BJ (cell line): ENCODE measurements around the gene FUT7. TPM values are rescaled to one million over a fixed set of nuclear protein-coding genes. Genes with fewer than 3 reads are reported as not detected.

ENCODE experiments used
- CTCF ChIA-PET: fragments of 350-600 bp; formaldehyde crosslinking; extraction: SDS; loops from one replicate; lab custom pipeline; 2021; ENCODE audit warnings: antibody characterized with exemption, inconsistent platforms; lab: Yijun Ruan, JAX
- POLR2A ChIA-PET: fragments of 300-600 bp; sonication (Branson Sonifier 250); formaldehyde crosslinking; extraction: SDS; loops from one replicate; lab custom pipeline; 2021; ENCODE audit warnings: antibody characterized with exemption; lab: Charles Lee
- DNase-seq: peaks from one replicate; pipeline ENCODE4 v3.0.0-alpha.2; 2011; ENCODE audit warnings: low read depth
- H3K27me3 ChIP-seq: 2 replicates; pipeline ENCODE4 v1.6.0; 2011; ENCODE audit warnings: low read length; ENCODE audit not compliant: control insufficient read depth, insufficient read depth
- H3K36me3 ChIP-seq: 2 replicates; pipeline ENCODE4 v1.5.1; 2011; ENCODE audit warnings: low read length; ENCODE audit not compliant: control insufficient read depth, insufficient read depth
- H3K4me3 ChIP-seq: 2 replicates; pipeline ENCODE4 v1.5.1; 2011; ENCODE audit warnings: low read depth, mild to moderate bottlenecking, control low read depth, low read length
- CTCF ChIP-seq: IDR thresholded peaks from 2 replicates; pipeline ENCODE4 v1.5.1; 2011; ENCODE audit warnings: low read depth, mild to moderate bottlenecking, control low read depth, inconsistent platforms, low read length, moderate library complexity; ENCODE audit not compliant: insufficient read depth
- polyA plus RNA-seq: library from polyadenylated mRNA; depleted of rRNA; stranded (reverse); fragments of >200 nt; gene quantifications from 2 replicates; pipeline ENCODE4 v1.2.3, GENCODE V29; 2011; rRNA removed

Gene FUT7
- polyA plus RNA-seq, 1 experiment, result not detected

- no peak for TF ChIP-seq CTCF
- CTCF ChIA-PET, result no interaction called here
These were observed 48.7 kb downstream of the FUT7 start for GRCh38 chr9:136983167-136983566.

GRCh38 chr9:136982232-136983051 is 49.4 kb downstream of the FUT7 start, which contains the start of gene LCNL1:
Gene LCNL1, plus strand, starts transcription at chr9:136982993. Its CDS starts 594 bp downstream, at chr9:136983587.
- DNase-seq, result no peak
- TF ChIP-seq CTCF, result no peak
- ChIA-PET CTCF (interaction anchor here (0.8 to 1.4 kb wide), 4 partner anchors 10 to 53 kb away, joined by 3 to 5 read pairs (median 3); no protein-coding TSS in a partner anchor), POLR2A (no interaction called here)
- peaks cover 1% of the 10 kb centered on the region for H3K27me3 ChIP-seq
- H3K4me3 ChIP-seq, result no peak within 1 kb of the TSS
- H3K36me3 ChIP-seq, result no peaks in the 10 kb centered on the region

More at GRCh38 chr9:136983167-136983566, 48.7 kb downstream of the FUT7 start:
- H3K4me3 ChIP-seq, result no peak overlapping the region
- H3K36me3 ChIP-seq, result no peaks in the 10 kb centered on the region
- DNase-seq, result no peak
- peaks cover 1% of the 10 kb centered on the region for H3K27me3 ChIP-seq
- POLR2A ChIA-PET, result no interaction called here

GRCh38 chr9:136981588-136982231 is 50.2 kb downstream of the FUT7 start:
- H3K4me3 ChIP-seq, result no peak overlapping the region
- peaks cover 1% of the 10 kb centered on the region; the same call in 1 of the 2 replicates for H3K27me3 ChIP-seq
- no peak for TF ChIP-seq CTCF
- DNase-seq, result no peak
- no peaks in the 10 kb centered on the region for H3K36me3 ChIP-seq
- ChIA-PET CTCF (interaction anchor here (0.8 to 1.4 kb wide), 4 partner anchors 11 to 53 kb away, joined by 3 to 5 read pairs (median 3); no protein-coding TSS in a partner anchor), POLR2A (no interaction called here)

- H3K36me3 ChIP-seq, result no peaks in the 10 kb centered on the region
- H3K27me3 ChIP-seq, result peaks cover 1% of the 10 kb centered on the region; the same call in 1 of the 2 replicates
- CTCF ChIA-PET, result interaction anchor here (1.1 to 1.2 kb wide), 2 partner anchors 12 to 48 kb away, joined by 3 read pairs; no protein-coding TSS in a partner anchor
- no peak for DNase-seq
- TF ChIP-seq CTCF, result no peak
- POLR2A ChIA-PET, result no interaction called here
- H3K4me3 ChIP-seq, result no peak overlapping the region
These were observed 51.0 kb downstream of the FUT7 start for GRCh38 chr9:136980669-136981478.

Other genes with a start within 250 kb of the FUT7 start
- gene TMEM141, start 240.7 kb downstream of the FUT7 start, polyA plus RNA-seq, result 51.5 and 62.5 TPM in 2 replicates
- gene CCDC183, start 235.8 kb downstream of the FUT7 start, polyA plus RNA-seq, result 0.20 and 0.33 TPM in 2 replicates
- gene RABL6, start 224.1 kb downstream of the FUT7 start, polyA plus RNA-seq, result 36.7 and 60.2 TPM in 2 replicates
- 0.86 and 1.0 TPM in 2 replicates for gene AJM1, start 189.6 kb downstream of the FUT7 start, polyA plus RNA-seq
- 116 and 233 TPM in 2 replicates for gene PHPT1, start 182.7 kb downstream of the FUT7 start, polyA plus RNA-seq
- 0.86 and 1.6 TPM in 2 replicates for gene MAMDC4, start 179.7 kb downstream of the FUT7 start, polyA plus RNA-seq
- gene EDF1, start 165.8 kb downstream of the FUT7 start, polyA plus RNA-seq, result 513 and 672 TPM in 2 replicates
- gene TRAF2, start 145.6 kb downstream of the FUT7 start, polyA plus RNA-seq, result 9.6 and 13.6 TPM in 2 replicates
- gene FBXW5, start 87.3 kb downstream of the FUT7 start, polyA plus RNA-seq, result 46.9 and 71.9 TPM in 2 replicates
- gene C8G, start 86.8 kb downstream of the FUT7 start, polyA plus RNA-seq, result 0.48 and 0.60 TPM in 2 replicates
- gene LCN12, start 79.8 kb downstream of the FUT7 start, polyA plus RNA-seq, result 0.36 and 0.40 TPM in 2 replicates
- 0.31 and 0.58 TPM in 2 replicates for gene PTGDS, start 54.6 kb downstream of the FUT7 start, polyA plus RNA-seq
- gene LCNL1, start 49.1 kb downstream of the FUT7 start, polyA plus RNA-seq, result 0.01 and 0.06 TPM in 2 replicates
- gene PAXX, start 39.7 kb downstream of the FUT7 start, polyA plus RNA-seq, result 10.3 and 11.8 TPM in 2 replicates
- 3.9 and 4.0 TPM in 2 replicates for gene CLIC3, start 35.5 kb downstream of the FUT7 start, polyA plus RNA-seq
- gene ABCA2, start 3.9 kb downstream of the FUT7 start, polyA plus RNA-seq, result 8.7 and 16.0 TPM in 2 replicates
- gene NPDC1, start 14.1 kb upstream of the FUT7 start, polyA plus RNA-seq, result 21.8 and 31.9 TPM in 2 replicates
- not detected in 2 replicates for gene ENTPD2, start 22.0 kb upstream of the FUT7 start, polyA plus RNA-seq
- gene SAPCD2, start 38.5 kb upstream of the FUT7 start, polyA plus RNA-seq, result 5.1 and 8.6 TPM in 2 replicates
- gene UAP1L1, start 45.4 kb upstream of the FUT7 start, polyA plus RNA-seq, result 2.8 and 5.6 TPM in 2 replicates
- 53.0 and 80.0 TPM in 2 replicates for gene MAN1B1, start 54.9 kb upstream of the FUT7 start, polyA plus RNA-seq
- gene DPP7, start 82.6 kb upstream of the FUT7 start, polyA plus RNA-seq, result 66.7 and 94.4 TPM in 2 replicates
- 0.04 and 0.10 TPM in 2 replicates for gene GRIN1, start 107.1 kb upstream of the FUT7 start, polyA plus RNA-seq
- not detected in 2 replicates for gene LRRC26, start 138.0 kb upstream of the FUT7 start, polyA plus RNA-seq
- not detected in 2 replicates for gene TMEM210, start 140.0 kb upstream of the FUT7 start, polyA plus RNA-seq
- 14.6 and 25.5 TPM in 2 replicates for gene ANAPC2, start 156.5 kb upstream of the FUT7 start, polyA plus RNA-seq
- gene SSNA1, start 156.6 kb upstream of the FUT7 start, polyA plus RNA-seq, result 53.8 and 81.4 TPM in 2 replicates
- 2.9 and 3.5 TPM in 2 replicates for gene TPRN, start 168.7 kb upstream of the FUT7 start, polyA plus RNA-seq
- 37.8 and 43.8 TPM in 2 replicates for gene TMEM203, start 173.6 kb upstream of the FUT7 start, polyA plus RNA-seq
- gene NDOR1, start 173.6 kb upstream of the FUT7 start, polyA plus RNA-seq, result 4.4 and 7.1 TPM in 2 replicates
- 0.26 and 0.39 TPM in 2 replicates for gene RNF208, start 190.2 kb upstream of the FUT7 start, polyA plus RNA-seq
- gene CYSRT1, start 193.1 kb upstream of the FUT7 start, polyA plus RNA-seq, result 0.58 and 0.74 TPM in 2 replicates
- gene RNF224, start 195.4 kb upstream of the FUT7 start, polyA plus RNA-seq, result not detected in 2 replicates
- gene SLC34A3, start 198.8 kb upstream of the FUT7 start, polyA plus RNA-seq, result not detected in 2 replicates
- gene TUBB4B, start 209.2 kb upstream of the FUT7 start, polyA plus RNA-seq, result 263 and 385 TPM in 2 replicates
- gene STPG3, start 219.2 kb upstream of the FUT7 start, polyA plus RNA-seq, result not detected in 2 replicates
- gene NELFB, start 223.2 kb upstream of the FUT7 start, polyA plus RNA-seq, result 26.6 and 51.9 TPM in 2 replicates
- gene TOR4A, start 245.6 kb upstream of the FUT7 start, polyA plus RNA-seq, result 16.9 and 23.8 TPM in 2 replicates